Stimulated activated naive CD8-positive, alpha-beta T cell treated with anti-CD3 and anti-CD28 coated beads, Interleukin-15, amount 100 ng/mL, for 72 hours (primary cell): ENCODE measurements around the gene TMEM238.
A peak's percentile ranks its signal among the peaks of the same experiment; 100 is the strongest.
"Not testable (repeated sequence)": the region's sequence is repeated elsewhere in the genome, so short reads cannot be mapped to it uniquely, and the experiment has no call there.

Experiments
- ATAC-seq: fragments of 150-1000 bp; cut with Tn5 transposase; 2 replicates; pipeline ENCODE4 v1.10.0; 2021; ENCODE audit warnings: mild to moderate bottlenecking, moderate library complexity
- DNase-seq, 2 donors: peaks; one replicate each; pipeline ENCODE4 v3.0.0; 2021 to 2022
- H3K27ac Mint-ChIP-seq, 2 donors: one replicate each; pipeline ENCODE4 v1.8.0; 2022; ENCODE audit warnings: mild to moderate bottlenecking in 2 of 2, mixed read lengths in 2 of 2, moderate library complexity in 2 of 2
- H3K27me3 Mint-ChIP-seq: one replicate; pipeline ENCODE4 v1.8.0; 2022; ENCODE audit warnings: mixed read lengths
- H3K4me1 Mint-ChIP-seq: one replicate; pipeline ENCODE4 v1.8.0; 2022; ENCODE audit warnings: mild to moderate bottlenecking, mixed read lengths
- H3K4me3 Mint-ChIP-seq, 2 donors: one replicate each; pipeline ENCODE4 v1.8.0; 2022; ENCODE audit warnings: mild to moderate bottlenecking in 2 of 2, mixed read lengths in 2 of 2, moderate library complexity in 1 of 2
- H3K9me3 Mint-ChIP-seq, 2 donors: one replicate each; pipeline ENCODE4 v1.8.0; 2022; ENCODE audit warnings: mixed read lengths in 2 of 2

TMEM238 gene

GRCh38 chr19:55384131-55384919, at the start of gene TMEM238:
Gene TMEM238, minus strand, starts transcription at chr19:55384292. Its CDS starts 33 bp downstream, at chr19:55384259.
- DNase-seq (peak; percentile 41 to 55), ATAC-seq (peak; percentile 16)
- Mint-ChIP-seq H3K9me3 (peaks cover 0 to 4% of the 10 kb centered on the region in 2 donors), H3K4me1 (peaks cover 66% of the 10 kb centered on the region), H3K27ac (peak within 1 kb of the TSS; percentile 99), H3K27me3 (no peaks in the 10 kb centered on the region), H3K4me3 (peak within 1 kb of the TSS; percentile 95 to 98)

DNA sequence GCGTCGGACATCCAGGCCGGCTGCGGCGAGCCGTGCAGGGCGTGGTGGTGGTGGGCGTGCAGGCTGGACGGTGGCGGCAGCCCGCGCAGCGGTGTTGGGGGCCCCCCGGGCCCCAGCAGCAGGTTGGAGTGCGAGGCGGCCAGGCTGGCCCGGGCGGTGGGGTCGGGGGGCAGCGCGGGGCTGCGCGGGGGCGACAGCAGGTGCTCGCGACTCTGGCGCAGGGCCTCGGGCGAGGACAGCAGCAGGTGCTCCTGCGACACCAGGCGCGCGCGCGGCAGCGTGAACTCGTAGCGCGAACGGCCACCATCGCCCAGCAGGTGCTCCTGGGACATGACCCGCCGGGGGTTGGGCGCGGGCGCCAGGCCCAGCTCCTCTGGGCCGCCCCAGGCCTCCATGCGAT, 49.2 kb upstream of the TMEM238 start:
- Mint-ChIP-seq H3K27ac (no peak overlapping the region), H3K9me3 (peaks cover 0 to 14% of the 10 kb centered on the region in 2 donors), H3K27me3 (peaks cover 47% of the 10 kb centered on the region), H3K4me1 (peaks cover 17% of the 10 kb centered on the region), H3K4me3 (no peak overlapping the region)
- ATAC-seq (peak; percentile 24), DNase-seq (no peak)

GRCh38 chr19:55432241-55432959, 48.3 kb upstream of the TMEM238 start:
- ATAC-seq, result no peak
- no peak for DNase-seq
- no peak overlapping the region for H3K27ac Mint-ChIP-seq
- H3K4me1 Mint-ChIP-seq, result peaks cover 18% of the 10 kb centered on the region
- H3K9me3 Mint-ChIP-seq, result peaks cover 0 to 14% of the 10 kb centered on the region in 2 donors
- H3K4me3 Mint-ChIP-seq, result no peak overlapping the region
- peaks cover 51% of the 10 kb centered on the region for H3K27me3 Mint-ChIP-seq

- Mint-ChIP-seq H3K9me3 (peaks cover 0 to 14% of the 10 kb centered on the region in 2 donors), H3K4me1 (peaks cover 18% of the 10 kb centered on the region), H3K27me3 (peaks cover 57% of the 10 kb centered on the region), H3K27ac (no peak overlapping the region), H3K4me3 (no peak overlapping the region)
- ATAC-seq (no peak), DNase-seq (no peak)
These were observed 47.1 kb upstream of the TMEM238 start for GRCh38 chr19:55431183-55431582.

- Mint-ChIP-seq H3K4me1 (peaks cover 27% of the 10 kb centered on the region), H3K9me3 (peaks cover 0 to 8% of the 10 kb centered on the region in 2 donors), H3K4me3 (no peak overlapping the region), H3K27ac (no peak overlapping the region), H3K27me3 (peaks cover 37% of the 10 kb centered on the region)
- DNase-seq (no peak), ATAC-seq (no peak)
These were observed 42.0 kb upstream of the TMEM238 start for GRCh38 chr19:55426042-55426441.

GRCh38 chr19:55424518-55424917, 40.4 kb upstream of the TMEM238 start:
- Mint-ChIP-seq H3K4me3 (no peak overlapping the region), H3K9me3 (no peaks in the 10 kb centered on the region), H3K27me3 (peaks cover 21% of the 10 kb centered on the region), H3K4me1 (peaks cover 28% of the 10 kb centered on the region), H3K27ac (no peak overlapping the region)
- ATAC-seq (no peak), DNase-seq (no peak)

- Mint-ChIP-seq H3K27ac (no peak overlapping the region), H3K4me3 (no peak overlapping the region), H3K4me1 (peaks cover 18% of the 10 kb centered on the region), H3K9me3 (no peaks in the 10 kb centered on the region), H3K27me3 (peaks cover 10% of the 10 kb centered on the region)
- DNase-seq (no peak), ATAC-seq (no peak)
These were observed 39.3 kb upstream of the TMEM238 start for GRCh38 chr19:55423225-55424005.

DNA sequence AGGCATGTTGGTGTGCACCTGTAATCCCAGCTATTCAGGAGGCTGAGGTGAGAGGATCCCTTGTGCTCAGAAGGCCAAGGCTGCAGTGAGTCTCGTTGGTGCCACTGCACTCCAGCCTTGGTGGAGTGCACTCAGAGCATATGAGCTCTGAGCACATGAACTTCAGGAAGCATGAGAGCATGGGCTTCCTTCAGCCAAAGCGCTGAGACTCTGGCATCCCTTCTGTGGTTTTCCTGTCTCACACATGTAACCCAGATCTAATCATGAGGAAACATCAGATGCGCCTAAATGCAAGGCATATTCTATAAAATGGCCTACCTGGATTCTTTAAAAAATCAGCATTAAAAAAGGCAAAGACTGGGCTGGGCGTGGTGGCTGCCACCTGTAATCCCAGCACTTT, 37.2 kb upstream of the TMEM238 start:
- not testable (repeated sequence) for DNase-seq, H3K27me3 Mint-ChIP-seq, H3K4me3 Mint-ChIP-seq, H3K9me3 Mint-ChIP-seq, H3K27ac Mint-ChIP-seq, ATAC-seq
- H3K4me1 Mint-ChIP-seq, result peaks cover 21% of the 10 kb centered on the region

GRCh38 chr19:55419624-55420236, 35.6 kb upstream of the TMEM238 start:
- ATAC-seq, result no peak
- no peaks in the 10 kb centered on the region for H3K9me3 Mint-ChIP-seq

DNA sequence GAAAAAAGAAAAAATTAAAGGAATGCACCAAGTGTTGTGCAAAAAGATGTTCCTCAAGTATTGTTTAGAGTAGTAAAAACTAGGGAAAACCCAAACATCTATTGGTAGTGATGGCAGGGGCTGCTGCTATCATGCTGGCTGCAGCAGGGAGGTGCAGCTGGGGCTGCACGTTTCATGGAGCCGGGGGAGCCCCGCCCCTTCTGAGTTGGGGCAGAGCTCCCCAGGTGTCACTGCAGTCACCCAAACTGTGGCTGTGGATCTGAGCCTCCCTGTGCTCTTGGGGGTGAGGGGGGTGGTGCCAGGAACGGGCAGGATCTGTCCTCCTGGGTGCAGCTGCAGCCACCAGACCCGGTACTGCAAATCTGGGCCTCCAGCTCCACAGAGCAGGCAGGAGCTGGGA, 35.0 kb upstream of the TMEM238 start:
- no peak overlapping the region for H3K4me3 Mint-ChIP-seq
- no peaks in the 10 kb centered on the region for H3K27me3 Mint-ChIP-seq
- ATAC-seq, result no peak
- H3K4me1 Mint-ChIP-seq, result peaks cover 21% of the 10 kb centered on the region
- no peak overlapping the region for H3K27ac Mint-ChIP-seq
- no peak for DNase-seq
- H3K9me3 Mint-ChIP-seq, result no peaks in the 10 kb centered on the region

More at GRCh38 chr19:55419624-55420236, 35.6 kb upstream of the TMEM238 start:
- H3K27me3 Mint-ChIP-seq, result no peaks in the 10 kb centered on the region
- no peak overlapping the region for H3K4me3 Mint-ChIP-seq
- H3K27ac Mint-ChIP-seq, result no peak overlapping the region
- DNase-seq, result no peak
- peaks cover 21% of the 10 kb centered on the region for H3K4me1 Mint-ChIP-seq

DNA sequence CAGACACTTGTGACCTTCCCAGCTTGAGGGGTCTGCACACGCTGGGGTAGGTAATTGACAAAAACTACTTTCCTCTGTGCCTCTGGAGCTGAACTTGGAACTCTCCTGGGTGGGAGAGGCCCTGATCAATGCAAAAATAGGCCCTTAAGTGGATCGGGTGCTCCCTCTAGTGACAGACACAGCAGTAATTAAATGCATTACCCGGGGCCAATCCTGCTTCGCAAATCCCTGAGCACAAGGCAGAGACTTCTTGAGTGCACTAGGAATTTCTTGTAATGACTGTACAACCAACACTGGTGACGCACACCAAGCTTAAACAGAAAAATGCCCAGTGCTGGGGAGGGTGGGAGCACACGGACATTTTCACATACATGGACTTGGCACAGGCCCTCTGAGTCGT, 34.1 kb upstream of the TMEM238 start:
- DNase-seq, result peak; percentile 47 to 55
- Mint-ChIP-seq H3K27me3 (no peaks in the 10 kb centered on the region), H3K9me3 (no peaks in the 10 kb centered on the region), H3K4me1 (peaks cover 21% of the 10 kb centered on the region), H3K4me3 (no peak overlapping the region), H3K27ac (no peak overlapping the region)
- peak; percentile 70 for ATAC-seq

DNA sequence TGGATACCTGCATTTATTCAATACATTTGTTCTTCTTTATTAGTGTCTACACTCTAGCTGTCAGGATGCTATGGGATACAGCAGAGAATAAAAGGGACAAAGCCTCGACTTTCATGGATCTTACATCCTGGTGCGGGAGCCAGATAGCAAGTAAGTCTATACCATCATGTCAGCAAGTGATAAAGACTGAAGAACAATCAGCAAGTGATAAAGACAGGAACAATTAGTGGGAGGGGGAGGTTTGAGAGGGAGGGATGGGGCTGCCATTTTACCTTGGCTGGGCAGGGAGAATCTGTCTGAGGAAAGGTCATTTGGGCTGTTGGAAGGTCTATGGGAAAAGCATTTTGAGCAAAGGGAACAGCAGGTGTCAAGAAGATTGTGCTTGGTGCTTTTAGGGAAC, 26.1 kb upstream of the TMEM238 start:
- Mint-ChIP-seq H3K27ac (no peak overlapping the region), H3K4me1 (peaks cover 35% of the 10 kb centered on the region), H3K4me3 (no peak overlapping the region), H3K9me3 (peaks cover 12 to 14% of the 10 kb centered on the region in 2 donors), H3K27me3 (peaks cover 7% of the 10 kb centered on the region)
- no peak for DNase-seq
- ATAC-seq, result no peak

DNA sequence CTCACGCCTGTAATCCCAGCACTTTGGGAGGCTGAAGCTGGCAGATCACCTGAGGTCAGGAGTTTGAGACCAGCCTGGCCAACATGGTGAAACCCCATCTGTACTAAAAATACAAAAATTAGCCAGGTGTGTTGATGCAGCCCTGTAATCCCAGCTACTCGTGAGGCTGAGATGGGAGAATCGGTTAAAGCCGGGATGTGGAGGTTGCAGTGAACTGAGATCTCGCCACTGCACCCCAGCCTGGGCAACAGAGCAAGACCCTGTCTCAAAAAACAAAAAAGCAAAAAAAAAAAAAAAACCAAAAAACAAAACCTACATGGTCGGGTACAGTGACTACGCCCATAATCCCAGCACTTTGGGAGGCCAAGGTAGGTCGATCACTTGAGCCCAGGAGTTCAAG, 25.1 kb upstream of the TMEM238 start:
- not testable (repeated sequence) for H3K27me3 Mint-ChIP-seq, ATAC-seq, DNase-seq, H3K4me3 Mint-ChIP-seq
- peaks cover 12 to 14% of the 10 kb centered on the region in 2 donors for H3K9me3 Mint-ChIP-seq
- peaks cover 37% of the 10 kb centered on the region for H3K4me1 Mint-ChIP-seq
- peak overlapping the region in 1 of 2 donors; percentile 99 for H3K27ac Mint-ChIP-seq

DNA sequence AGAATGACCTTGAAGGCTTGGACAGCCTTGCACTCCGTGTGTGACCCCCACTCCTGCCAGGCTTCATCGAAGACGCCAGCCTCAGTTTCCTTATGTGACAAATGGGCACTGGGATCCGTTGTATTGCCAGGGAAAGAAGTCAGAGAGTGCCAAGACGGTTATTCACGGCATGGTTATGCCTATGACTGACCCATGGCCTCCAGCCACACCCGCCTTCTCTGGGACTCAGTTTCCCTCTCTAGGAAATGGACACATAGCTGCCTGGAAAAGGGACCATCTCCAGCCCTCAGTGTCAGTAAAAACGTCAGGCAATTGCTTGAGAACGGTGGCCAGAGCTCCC, 24.4 kb upstream of the TMEM238 start:
- peaks cover 43% of the 10 kb centered on the region for H3K4me1 Mint-ChIP-seq
- DNase-seq, result no peak
- ATAC-seq, result no peak
- H3K9me3 Mint-ChIP-seq, result peaks cover 12 to 14% of the 10 kb centered on the region in 2 donors
- peaks cover 7% of the 10 kb centered on the region for H3K27me3 Mint-ChIP-seq
- peak overlapping the region; percentile 92 to 97 for H3K4me3 Mint-ChIP-seq
- H3K27ac Mint-ChIP-seq, result peak overlapping the region; percentile 99 to 100
